ENCODE data around the gene LRMDA.

The LRMDA gene

DNA sequence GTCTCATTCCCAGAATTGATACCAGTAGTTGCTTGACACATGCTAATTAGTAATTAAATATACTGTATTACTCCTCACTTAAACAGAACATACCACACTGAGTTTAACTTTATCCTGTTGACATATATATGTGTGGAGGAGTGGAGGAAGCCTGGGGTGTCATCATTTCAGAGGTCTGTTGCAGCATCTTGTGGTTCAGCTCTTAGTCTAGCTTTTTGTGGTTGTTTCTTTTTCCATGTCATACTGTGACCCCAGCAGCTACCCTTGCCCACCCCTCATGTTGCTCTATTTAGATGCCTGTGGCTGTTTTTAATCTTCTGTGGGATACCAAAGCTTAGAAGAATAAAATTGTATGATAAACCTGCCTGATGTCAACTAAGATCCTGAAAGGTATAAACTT lies 875.4 kb downstream of the LRMDA start:
- DNase-seq (ENCODE audit: low spot score) = no peak

DNA sequence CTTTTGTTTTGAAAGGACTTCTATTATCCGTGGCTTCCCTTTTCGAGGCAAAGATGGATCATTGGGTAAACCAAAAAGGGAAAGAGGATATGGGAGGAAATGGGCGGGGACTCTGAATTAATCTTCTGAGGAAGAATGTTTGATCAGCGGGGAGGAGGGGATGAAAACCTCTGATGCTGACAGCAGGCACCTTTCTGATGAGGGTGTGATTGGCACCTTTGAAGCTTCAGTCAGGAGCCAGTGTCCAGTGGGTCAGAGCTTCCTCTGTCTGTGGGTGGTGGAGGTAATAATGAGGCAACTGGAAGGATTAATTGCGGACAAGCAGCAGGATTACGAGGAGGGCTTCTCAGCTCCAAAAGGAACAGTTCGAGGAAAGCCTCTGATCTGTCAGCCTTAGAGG lies 877.6 kb downstream of the LRMDA start:
- no peak for DNase-seq (ENCODE audit: low spot score)

DNA sequence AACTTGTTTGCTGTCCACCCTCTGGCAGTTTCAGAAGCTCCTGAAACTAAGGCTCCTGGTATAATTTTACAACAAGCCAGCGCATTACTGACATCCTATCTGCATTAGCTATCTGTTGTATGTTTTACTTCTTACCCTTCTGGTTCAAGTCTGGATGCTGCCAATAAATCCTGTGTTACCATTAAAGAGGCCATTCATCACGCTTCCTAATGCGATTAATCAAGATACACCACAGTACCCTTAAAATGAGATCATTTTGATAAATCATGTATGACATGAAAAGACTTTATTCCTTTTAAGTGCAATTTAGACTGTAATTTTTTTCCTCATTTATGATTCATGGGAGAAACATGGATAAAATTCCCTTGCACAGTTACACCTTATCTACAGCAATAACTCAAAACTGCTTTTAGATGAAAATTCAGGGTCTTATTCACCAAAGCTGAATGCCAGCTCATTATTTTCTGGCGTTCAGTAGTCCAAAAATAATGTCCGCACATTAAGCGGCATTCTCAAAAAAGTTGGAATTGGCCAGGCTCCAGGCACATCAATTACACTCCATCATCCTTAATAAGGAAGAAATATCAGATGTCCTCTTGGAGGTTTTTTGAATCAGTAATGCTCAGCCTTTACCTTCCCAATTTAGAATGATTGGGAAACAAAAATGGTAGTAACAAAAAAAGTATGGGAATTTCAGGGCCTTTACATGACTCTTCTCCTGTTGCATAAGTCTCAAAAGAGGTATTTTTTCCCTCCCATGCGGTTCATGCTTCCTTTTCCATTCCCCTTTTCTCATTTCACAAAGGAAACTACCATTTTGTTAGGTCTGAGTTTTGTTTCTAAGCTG lies 878.5 kb downstream of the LRMDA start:
- DNase-seq (ENCODE audit: low spot score) = no peak

DNA sequence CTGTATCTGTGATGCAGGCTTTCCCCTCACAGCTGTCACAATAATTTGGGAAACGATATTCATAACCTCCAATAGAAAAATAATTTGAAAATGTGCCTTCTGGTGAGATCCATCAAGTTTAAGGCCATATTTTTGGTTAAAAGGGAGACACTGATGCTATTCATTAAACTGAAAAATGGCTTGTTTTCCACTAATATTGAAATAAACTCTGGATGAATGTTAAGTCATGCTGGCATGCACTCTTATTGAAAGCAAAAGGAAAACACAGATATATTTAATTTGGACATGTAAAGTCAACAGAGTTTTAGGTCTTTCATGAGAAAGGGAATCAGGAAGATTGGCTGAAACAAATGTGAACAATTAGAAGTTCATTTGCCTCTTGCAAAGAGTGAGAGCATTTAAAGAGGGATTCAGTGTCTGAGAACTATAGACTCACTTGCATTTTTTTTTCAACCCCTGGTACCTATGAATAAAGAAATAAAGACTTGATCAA lies 879.2 kb downstream of the LRMDA start:
- DNase-seq (ENCODE audit: low spot score) = no peak

DNA sequence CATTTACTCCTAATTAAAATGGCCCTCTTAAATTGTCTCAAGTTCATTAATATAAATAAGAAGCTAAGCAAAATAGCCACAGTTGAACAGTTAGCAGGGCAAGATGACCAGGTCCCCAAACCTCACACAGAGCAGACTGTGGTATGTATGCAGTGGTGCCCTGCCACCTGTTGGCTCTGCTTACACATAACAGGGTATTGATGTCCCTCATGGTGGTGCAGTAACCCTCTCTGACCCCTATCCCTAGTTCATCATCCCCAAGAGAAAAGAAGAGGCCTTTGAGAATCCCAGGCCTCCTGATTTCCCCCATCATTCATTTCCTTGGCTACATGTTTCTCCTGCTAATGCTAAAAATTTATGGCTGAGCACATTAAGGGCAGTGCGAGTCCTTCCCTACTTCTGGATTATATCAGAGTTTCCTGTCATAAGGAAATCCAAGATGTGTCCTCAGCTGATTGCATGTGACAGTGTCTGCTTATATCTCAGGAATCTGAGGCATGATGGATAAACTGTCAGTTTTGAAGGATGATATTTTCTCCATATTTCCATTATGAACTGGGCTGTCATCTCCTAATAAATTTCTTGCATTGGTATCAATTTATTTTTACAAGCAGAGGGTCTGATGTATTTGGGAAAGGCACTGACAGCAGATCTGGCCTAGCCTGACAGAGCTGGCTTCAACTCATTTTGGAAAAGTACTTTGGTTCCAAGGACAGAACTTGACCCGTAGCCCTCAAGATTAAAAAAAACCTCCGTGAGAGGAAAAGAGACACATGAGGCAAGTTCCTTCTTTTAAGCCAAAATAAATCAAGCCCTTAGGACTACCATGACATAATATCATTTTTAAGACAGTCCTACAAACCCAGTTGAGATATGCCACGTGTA lies 880.6 kb downstream of the LRMDA start:
- DNase-seq (ENCODE audit: low spot score) = no peak

DNA sequence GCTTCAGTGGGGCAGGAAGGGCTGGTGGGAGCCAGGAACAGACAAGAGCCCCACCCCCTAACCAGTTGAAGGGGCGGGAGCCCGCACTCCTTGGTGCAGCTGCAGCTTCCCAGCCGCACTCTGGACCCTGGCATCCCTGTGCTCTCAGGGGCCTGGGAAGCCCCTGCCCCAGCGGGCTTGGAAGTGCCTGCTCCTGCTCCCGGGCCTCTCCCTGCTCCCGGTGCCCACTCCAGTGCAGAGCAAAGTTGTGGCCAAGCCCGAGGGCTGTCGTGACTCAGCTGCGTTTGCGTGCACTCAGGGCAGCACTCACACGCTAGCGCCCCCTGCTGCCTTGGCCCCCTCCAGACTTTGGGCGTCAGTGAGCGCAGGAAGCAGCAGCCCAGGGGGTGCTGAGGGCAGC lies 883.8 kb downstream of the LRMDA start:
- no peak for DNase-seq (ENCODE audit: low spot score)

DNA sequence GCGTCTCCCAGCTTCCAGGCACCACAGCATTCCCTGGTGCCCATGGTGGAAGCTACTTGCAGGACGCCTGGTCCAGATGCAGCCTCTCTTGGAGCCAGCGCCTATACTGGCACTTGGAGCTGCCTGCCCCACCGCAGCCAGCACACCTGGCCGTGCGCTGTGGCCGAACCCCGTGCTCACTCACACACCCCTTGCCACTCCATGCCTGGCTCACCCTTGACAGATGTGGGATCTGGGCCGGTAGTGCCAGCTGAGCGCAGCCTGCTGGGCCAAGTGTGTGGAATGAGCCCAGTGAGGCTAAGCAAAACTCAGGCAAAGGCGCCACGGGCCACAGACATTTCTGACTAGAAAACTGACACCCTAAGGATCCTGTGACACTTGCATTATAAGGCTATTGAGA lies 884.8 kb downstream of the LRMDA start:
- DNase-seq (ENCODE audit: low spot score) = no peak

DNA sequence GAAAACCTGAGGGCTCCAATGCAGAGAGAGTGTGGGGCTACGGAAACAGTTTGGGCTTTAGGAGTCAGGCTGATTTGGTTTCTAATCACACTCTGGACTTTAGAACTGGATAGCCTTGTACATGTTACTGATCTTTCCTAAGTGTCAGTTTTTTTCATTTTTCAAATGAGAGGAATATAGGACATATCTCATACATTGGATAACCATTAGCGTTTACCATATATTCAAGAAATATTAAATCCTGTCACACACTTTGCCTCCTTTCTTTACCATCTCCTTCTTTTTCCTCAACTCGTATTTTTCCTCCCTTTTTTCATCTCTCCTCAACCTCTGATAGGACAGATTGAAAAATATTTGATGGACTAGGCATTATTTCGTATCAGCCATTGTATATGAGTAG lies 885.7 kb downstream of the LRMDA start:
- no peak for DNase-seq (ENCODE audit: low spot score)

DNA sequence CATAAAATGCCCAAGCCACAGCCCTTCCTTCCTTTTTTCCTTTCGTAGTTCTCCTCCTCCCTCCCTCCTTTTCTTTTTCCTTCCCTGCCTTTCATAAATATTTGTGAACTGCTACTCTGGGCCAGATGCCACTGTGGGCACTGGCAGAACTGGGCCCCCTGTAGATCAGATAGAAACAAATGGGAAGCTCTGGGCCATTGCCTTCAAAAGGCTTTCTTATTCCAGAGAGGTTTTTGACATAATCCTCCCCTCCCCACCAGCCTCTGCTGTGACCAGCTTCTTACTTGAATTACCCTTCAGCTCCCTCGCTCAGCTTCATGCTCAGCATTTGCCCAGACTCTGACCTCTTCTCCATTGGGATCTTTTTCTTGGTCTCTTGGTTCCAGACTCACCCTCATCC lies 886.8 kb downstream of the LRMDA start:
- DNase-seq (ENCODE audit: low spot score) = peak; percentile 58

DNA sequence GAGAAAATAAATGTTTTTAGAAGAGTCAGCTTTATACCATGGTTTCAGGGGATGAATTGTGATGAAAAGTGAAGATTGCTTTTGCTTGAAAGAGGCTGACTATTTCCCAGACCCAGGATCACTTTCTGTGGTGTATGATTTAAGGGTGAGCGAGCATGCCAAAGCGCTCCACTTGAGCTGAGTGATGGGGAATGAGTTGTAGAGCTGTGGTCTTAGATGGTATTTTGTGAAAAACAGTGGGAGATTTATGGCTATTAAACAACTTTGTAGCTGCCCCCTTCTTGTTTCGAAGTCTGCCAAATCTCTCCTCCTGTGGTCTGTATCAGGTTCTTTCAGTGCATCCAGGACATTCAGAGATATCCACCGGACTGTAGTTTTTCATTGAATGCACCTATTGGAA lies 888.2 kb downstream of the LRMDA start:
- DNase-seq (ENCODE audit: low spot score) = no peak

DNA sequence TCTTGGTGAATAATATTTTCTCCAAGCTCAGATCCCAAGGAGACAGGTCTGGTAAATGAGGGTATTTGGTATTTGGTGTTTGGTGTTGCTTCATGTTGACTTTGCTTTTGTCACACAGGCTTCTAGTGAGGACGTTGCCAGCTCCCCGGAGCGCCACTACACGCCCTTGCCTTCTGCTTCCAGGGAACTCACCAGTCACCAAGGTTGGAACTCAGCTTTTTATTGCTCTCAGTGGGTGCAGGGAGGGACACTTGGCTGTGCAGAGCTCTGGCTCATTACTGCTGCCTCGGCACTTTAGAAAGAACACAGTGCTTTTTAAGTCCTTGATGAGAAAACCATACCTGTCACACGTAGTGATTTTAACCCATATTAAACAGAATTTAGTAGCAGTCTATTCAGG lies 892.9 kb downstream of the LRMDA start:
- peak; percentile 74 for DNase-seq (ENCODE audit: low spot score)

DNA sequence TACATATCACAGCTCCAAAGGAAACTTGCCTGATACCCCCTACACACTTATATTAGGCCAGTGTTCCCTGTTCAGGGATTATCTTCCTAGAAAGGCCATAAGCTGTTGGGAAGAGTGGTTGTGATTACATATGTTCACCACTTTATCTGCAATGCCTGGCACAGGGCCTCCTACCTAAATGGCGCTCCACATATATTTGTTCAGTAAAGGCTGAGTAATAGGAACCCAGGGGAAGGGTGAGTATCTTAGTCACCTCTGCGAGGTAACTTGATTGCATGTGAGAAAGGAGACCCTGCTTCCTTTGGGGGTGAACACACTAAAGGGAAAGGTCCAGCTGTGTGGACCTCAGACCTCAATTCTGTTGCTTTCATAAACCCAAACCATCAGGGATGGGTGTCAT lies 896.0 kb downstream of the LRMDA start:
- DNase-seq (ENCODE audit: low spot score) = no peak

DNA sequence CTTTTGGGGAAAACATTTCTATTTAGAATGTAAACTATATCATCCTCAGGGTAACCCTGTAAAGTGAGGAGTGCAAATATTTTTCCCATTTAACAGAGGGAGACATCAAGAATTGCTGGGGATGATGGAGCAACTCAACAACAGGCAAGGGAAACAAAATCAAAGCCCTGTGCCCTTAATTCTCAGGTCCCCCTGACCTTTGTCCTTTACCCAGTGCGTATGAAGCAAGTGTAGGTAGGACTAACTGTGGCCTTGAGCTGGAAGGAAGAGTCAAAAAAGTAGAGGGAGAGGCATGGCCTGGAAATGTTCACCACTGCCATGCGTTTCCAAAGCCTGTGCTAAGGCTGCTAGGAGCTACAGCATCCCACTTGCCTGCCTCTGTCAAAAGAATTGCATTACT lies 896.9 kb downstream of the LRMDA start:
- no peak for DNase-seq (ENCODE audit: low spot score)

DNA sequence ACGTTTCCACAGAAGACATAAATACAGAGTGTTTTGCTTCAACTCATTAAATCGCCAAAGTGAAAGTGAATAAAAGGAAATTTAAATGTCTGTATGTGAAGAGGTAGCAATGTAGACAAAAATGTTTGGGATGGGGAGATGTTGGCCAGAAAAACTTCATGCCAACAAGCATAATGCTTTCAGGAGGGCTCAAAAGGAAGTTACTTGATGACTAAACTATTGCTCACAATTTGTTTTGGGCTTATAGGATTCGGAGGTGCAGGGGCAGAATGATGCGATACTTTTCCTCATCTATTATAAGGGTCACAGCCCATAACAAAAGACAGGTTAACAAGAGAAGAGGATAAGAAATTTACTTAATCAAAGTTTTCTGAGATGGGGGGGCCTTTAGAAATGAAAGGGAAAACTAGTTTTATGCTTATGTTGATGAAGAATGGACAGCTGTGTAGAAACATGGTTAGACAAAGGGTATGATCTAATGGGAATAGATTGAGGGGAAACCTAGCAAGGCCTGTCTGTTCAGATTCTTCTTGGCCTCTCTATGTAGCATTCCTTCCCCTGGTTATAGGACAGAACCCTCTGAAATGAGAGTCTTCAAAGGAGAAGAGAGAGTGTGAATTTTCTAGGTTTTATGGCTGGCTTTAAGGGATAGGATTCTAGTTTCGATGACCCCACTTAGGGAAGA lies 898.6 kb downstream of the LRMDA start:
- no peak for DNase-seq (ENCODE audit: low spot score)

DNA sequence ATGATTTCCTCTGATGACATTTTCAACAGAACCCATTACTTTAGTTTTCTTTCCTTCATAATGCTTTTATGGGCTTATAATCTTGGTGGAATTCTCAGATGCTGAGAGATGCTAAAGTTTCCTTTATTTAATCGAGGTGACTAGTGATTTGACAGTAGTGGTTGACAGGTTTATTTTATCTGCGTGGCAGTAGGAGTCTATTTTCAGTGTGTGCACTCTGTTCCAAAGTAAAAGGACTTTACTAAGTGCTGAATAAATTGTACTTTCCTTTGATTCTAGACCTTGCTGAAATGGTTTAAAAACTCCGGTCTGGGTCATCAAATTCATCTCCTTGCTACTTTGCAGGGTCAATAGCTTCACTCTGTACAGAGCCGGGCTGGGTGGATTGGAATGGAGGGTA lies 900.3 kb downstream of the LRMDA start:
- no peak for DNase-seq (ENCODE audit: low spot score)

DNA sequence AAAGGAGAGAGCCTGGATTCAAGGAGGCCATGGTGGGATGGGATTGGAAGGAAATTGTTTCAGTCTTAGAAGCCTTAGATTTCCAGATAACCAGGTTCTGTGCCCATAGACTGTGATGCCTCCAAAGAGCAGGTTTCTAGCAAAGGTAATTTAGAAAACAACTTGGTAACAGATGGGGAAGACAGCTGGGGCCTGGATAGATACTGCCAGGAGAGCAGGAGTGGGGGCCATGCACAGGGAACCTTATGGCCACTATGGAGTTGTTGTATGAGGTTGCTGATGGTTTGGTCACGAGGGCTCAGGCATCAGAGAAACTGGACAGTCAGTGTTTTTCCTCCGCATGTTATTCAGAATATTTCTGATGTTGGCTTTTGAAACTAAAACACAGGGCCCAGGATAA lies 901.9 kb downstream of the LRMDA start:
- DNase-seq (ENCODE audit: low spot score) = peak; percentile 97

DNA sequence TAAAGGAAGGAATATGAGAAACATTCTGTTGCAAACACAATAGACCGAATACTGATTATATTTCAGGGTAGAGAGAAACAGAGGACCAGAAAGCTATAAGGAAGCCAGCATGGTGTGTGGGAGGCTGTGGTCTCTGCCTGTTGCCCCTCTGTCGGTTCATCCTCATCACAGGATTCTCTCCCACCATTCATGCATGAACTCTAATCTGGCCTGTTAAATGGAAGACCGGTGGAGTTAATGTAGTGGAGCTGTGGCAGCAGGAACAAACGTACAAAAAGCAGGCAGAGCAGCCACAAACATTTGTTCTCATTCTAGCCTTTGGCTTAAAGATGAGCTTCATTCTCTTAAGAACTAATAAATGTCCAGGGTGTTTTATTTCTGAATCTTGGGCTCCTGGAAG lies 902.4 kb downstream of the LRMDA start:
- DNase-seq (ENCODE audit: low spot score) = peak; percentile 49

DNA sequence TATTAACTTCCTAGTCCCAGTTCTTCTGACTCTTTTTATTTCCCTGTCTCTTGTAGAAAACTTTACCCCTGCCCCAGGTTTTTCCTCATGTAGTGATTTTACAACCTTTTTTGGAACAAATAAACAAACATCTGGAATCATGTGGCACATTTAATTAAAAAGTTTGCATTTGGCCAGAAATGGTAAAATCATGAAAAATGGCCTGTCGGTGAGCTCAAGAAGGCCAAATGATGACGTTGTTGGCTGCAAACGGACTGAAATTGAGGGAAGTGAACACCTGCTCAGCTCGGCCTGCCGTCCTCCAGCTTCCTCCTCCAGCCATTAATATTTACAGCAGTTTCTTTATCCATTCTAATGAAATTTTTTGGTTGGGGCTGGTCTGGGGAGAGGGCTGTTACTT lies 902.8 kb downstream of the LRMDA start:
- peak; percentile 12 for DNase-seq (ENCODE audit: low spot score)

DNA sequence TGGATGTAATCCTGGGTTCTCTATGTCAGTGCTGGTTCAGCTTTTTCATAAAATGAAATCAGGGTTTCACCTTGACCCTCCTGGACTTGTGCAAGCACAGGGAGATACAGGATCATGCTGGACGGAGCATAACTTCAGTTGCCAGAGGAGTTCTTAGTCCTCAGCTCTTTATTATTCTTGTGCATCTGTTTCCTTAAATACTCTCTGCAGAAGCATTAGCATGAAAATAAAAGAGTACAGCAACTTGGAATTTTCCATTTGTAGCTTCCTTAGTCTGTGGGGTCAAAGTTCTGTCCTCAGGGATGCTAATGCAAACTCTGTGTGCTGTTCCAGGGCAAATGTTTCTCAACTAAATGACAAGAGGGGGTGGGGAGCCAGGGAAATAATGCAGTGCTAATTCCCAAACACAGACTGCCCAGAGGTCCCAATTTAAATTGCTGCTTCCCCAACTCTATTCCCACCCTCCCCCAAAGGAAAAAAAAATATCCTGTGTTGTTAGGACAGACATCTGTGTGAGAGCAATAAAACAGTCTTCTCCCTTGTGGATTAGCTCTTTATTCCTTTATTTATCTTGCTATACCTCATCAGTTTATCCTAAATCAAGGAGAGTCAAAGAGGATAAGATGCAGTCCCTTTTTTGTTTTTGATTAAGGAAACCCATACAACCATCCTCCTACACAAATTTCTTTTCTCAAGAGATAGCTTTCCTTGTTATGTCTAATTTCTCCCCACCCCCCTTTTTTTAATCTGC lies 905.0 kb downstream of the LRMDA start:
- DNase-seq (ENCODE audit: low spot score) = no peak

DNA sequence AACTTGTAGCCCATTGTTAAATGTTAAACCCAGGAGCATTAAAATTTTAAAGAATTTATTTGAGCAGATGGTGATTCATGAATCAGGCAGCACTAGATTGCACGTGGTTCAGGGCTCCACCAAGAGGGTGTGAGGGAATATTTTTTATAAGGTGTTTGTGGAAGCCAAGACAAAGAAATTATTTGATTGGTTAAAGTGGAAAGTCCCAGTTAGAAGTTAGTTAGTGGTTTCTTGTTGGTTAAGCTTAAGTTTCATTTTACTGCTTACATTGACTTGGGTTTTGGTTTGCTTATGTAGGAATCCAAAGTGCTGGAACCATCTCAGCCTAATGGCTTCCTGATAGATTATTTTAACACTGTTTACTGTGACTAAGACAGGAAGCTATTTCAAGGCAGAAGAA lies 906.2 kb downstream of the LRMDA start:
- DNase-seq (ENCODE audit: low spot score) = no peak

DNA sequence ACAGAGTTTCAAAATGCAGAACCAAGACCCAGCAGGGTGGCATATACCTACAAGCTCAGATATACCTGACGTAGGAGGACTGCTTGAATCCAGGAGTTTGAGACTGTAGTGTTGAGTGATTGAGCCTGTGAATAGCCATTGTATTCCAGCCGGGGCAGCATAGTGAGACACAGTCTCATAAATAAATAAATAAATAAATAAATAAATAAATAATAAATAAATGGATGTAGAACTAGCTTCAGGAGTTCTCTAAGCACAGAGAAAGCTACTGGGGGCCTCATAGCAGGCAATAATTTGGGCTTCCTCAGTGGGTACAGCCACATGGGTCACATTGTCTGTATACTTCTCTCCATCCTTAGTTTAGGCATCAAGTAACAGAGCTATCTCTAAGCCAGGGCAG lies 906.8 kb downstream of the LRMDA start:
- no peak for DNase-seq (ENCODE audit: low spot score)

DNA sequence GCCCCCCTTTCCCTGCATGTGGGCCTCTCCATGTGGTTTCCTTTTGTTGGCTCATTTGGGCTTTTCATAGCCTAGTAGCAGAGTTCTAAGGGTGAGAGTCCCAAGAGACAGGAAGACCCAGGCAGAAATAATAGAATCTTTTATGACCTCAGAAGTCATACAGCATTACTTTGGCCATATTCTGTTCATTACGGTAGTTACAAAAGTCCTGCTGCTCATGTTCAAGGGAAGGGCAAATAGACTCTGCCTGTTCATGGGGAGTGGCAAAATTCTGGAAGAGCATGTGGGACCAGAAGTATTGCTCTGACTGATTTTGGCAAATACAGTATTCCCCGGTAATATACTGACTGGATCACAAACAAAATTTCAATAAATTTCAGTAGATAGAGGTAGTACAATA lies 910.3 kb downstream of the LRMDA start:
- DNase-seq (ENCODE audit: low spot score) = no peak

All from cerebellar cortex (tissue), 1 donor.